Prostate gland (tissue), 2 donors: ENCODE results near the gene WWTR1. TPM values are rescaled to one million over a fixed set of nuclear protein-coding genes. Genes with fewer than 3 reads are reported as not detected.

Source experiments
- DNase-seq: peaks from one replicate; pipeline ENCODE4 v3.0.0-alpha.2; 2019; ENCODE audit warnings: low spot score
- H3K27ac ChIP-seq, 2 donors: fragments of 200-600 bp; sonication (generic); 2 replicates each; pipeline ENCODE4 v1.5.1; 2017 to 2019
- H3K27me3 ChIP-seq: fragments of 200-600 bp; sonication (generic); replicated peaks from 2 replicates; pipeline ENCODE4 v1.5.1; 2019; ENCODE audit not compliant: insufficient read depth
- H3K36me3 ChIP-seq, 2 donors: fragments of 200-600 bp; sonication (generic); 1 replicate in 1 of 2; 2 replicates in 1 of 2; pipeline versions ENCODE4 v1.5.1 to v1.8.1; 2017 to 2019
- H3K4me1 ChIP-seq: fragments of 200-600 bp; sonication (generic); replicated peaks from 2 replicates; pipeline ENCODE4 v1.5.1; 2019
- H3K4me3 ChIP-seq, 2 donors: fragments of 200-600 bp; sonication (generic); 2 replicates each; pipeline ENCODE4 v1.5.1; 2017 to 2019
- H3K9me3 ChIP-seq: fragments of 200-600 bp; sonication (generic); 2 replicates; pipeline ENCODE4 v1.5.1; 2017
- CTCF ChIP-seq, 4 experiments: fragments of 200-600 bp in 2 of 4; fragments of 450-650 bp in 2 of 4; sonication (generic) in 2 of 4; IDR thresholded peaks; 1 replicate in 3 of 4; 2 replicates in 1 of 4; pipeline ENCODE4 v1.5.1; 2016 to 2019; ENCODE audit warnings: antibody characterized with exemption in 4 of 4, mild to moderate bottlenecking in 2 of 4, moderate library complexity in 2 of 4
- POLR2A ChIP-seq: fragments of 450-650 bp; IDR thresholded peaks from one replicate; pipeline ENCODE4 v1.6.1; 2016; ENCODE audit warnings: antibody characterized with exemption, mild to moderate bottlenecking
- POLR2AphosphoS5 ChIP-seq: sonication (generic); formaldehyde crosslinking; IDR thresholded peaks from one replicate; pipeline ENCODE4 v1.6.1; 2017; ENCODE audit warnings: antibody characterized with exemption
- WGBS: methylation state at CpG from one replicate; pipeline ENCODE4 v1.1.5; 2018; 5-methylcytosine and 5-hydroxymethylcytosine counted together
- intact Hi-C: fragments of 100-400 bp; cut with DNase I; formaldehyde crosslinking; loops from one replicate; pipeline ENCODE4 v1.14.2; 2022
- total RNA-seq, 2 donors: library from RNA; depleted of rRNA; stranded (reverse); fragments of >200 nt; gene quantifications; one replicate each; pipeline ENCODE4 v1.1.0, GENCODE V29; 2016

The WWTR1 gene
- total RNA-seq, 2 donors from 2014 or later = 47.5 to 79.4 TPM

DNA sequence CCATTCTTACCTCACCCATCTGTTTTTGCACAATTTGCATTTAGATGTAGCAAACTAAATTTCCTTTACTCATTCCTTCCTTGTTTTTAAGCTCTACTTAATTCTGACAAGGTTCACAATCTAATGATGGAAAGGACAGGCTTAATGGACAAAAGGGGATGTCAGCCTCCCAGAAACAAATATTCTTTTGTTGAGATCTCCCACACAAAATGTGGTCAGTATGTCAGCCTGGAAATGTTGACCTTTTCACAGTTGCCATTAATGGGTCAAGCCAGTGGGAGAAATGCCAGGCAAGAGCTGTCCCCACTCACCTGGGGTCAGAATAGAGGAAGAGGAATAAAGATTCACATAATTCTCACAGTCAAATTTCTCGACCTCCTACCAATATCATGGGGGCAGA, 27.0 kb downstream of the WWTR1 start:
- no peaks in the 10 kb centered on the region for H3K27me3 ChIP-seq
- 77% methylated on average over 1 of the region's 1 CpG for WGBS
- no peak overlapping the region for H3K4me3 ChIP-seq
- no peak for DNase-seq
- TF ChIP-seq CTCF (IDR thresholded peaks at IDR 0.05) (no peak), POLR2A (no peak), POLR2AphosphoS5 (no peak)
- no peaks in the 10 kb centered on the region for H3K9me3 ChIP-seq
- H3K36me3 ChIP-seq = no peaks in the 10 kb centered on the region
- intact Hi-C loops = no loop called here
- H3K4me1 ChIP-seq = peaks cover 5% of the 10 kb centered on the region
- H3K27ac ChIP-seq = no peak overlapping the region

DNA sequence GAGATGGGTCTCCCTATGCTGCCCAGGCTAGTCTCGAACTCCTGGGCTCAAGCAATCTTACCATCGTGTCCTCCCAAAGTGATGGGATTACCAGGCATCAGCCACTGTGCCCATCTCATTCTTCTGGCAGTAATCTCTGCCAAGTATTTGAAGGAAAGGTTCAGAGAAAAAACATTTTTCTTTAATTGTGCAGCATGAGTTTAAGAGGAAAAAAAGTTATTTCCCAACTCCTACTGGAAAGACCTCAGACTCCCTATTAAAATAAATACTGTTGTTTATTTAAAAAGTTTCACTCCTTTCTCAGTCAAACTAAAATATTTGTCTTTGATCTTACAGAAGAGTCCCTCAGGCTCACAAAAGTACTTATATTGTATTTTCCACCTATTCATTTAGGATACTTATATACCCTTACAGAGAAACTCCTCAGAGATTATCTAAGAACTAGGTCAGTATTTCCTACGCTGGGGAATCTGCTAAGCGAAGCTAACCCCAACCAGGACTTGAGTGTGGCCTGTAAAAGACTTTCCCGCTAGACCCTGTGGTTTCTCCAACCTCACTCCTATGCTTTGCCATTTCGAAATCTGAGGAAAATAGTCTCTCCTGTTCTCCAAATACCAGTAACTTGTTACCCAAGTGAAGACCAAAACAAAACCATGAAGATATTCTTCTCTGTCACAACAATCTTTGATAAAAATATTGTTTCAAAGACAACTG, 28.7 kb downstream of the WWTR1 start:
- peaks cover under 1% of the 10 kb centered on the region for H3K4me1 ChIP-seq
- 71% methylated on average over 6 of the region's 6 CpGs for WGBS
- intact Hi-C loops = no loop called here

GRCh38 chr3:149626671-149627070, 31.2 kb downstream of the WWTR1 start:
- no peak overlapping the region for H3K27ac ChIP-seq
- no peak overlapping the region for H3K4me3 ChIP-seq
- H3K36me3 ChIP-seq = no peaks in the 10 kb centered on the region
- intact Hi-C loops = no loop called here
- 85% methylated on average over 4 of the region's 4 CpGs for WGBS
- DNase-seq = no peak
- H3K4me1 ChIP-seq = no peaks in the 10 kb centered on the region
- TF ChIP-seq POLR2A (no peak), CTCF (IDR thresholded peaks at IDR 0.05) (no peak), POLR2AphosphoS5 (no peak)
- no peaks in the 10 kb centered on the region for H3K27me3 ChIP-seq
- H3K9me3 ChIP-seq = no peaks in the 10 kb centered on the region

More for the DNA sequence above, 28.7 kb downstream of the WWTR1 start:
- TF ChIP-seq POLR2AphosphoS5 = no peak
- TF ChIP-seq POLR2A = no peak
- no peak for TF ChIP-seq CTCF (IDR thresholded peaks at IDR 0.05)
- no peaks in the 10 kb centered on the region for H3K36me3 ChIP-seq
- H3K27me3 ChIP-seq = no peaks in the 10 kb centered on the region
- no peak overlapping the region for H3K27ac ChIP-seq
- H3K4me3 ChIP-seq = no peak overlapping the region
- DNase-seq = no peak
- no peaks in the 10 kb centered on the region for H3K9me3 ChIP-seq

GRCh38 chr3:149625795-149626194, 32.0 kb downstream of the WWTR1 start:
- intact Hi-C loops = no loop called here
- no peaks in the 10 kb centered on the region for H3K27me3 ChIP-seq
- no peak overlapping the region for H3K4me3 ChIP-seq
- H3K36me3 ChIP-seq = no peaks in the 10 kb centered on the region
- WGBS = 70% methylated on average over 4 of the region's 4 CpGs
- H3K27ac ChIP-seq = no peak overlapping the region
- no peak for TF ChIP-seq POLR2AphosphoS5
- no peak for TF ChIP-seq CTCF (IDR thresholded peaks at IDR 0.05)
- no peak for TF ChIP-seq POLR2A
- no peaks in the 10 kb centered on the region for H3K4me1 ChIP-seq
- no peak for DNase-seq
- H3K9me3 ChIP-seq = no peaks in the 10 kb centered on the region

DNA sequence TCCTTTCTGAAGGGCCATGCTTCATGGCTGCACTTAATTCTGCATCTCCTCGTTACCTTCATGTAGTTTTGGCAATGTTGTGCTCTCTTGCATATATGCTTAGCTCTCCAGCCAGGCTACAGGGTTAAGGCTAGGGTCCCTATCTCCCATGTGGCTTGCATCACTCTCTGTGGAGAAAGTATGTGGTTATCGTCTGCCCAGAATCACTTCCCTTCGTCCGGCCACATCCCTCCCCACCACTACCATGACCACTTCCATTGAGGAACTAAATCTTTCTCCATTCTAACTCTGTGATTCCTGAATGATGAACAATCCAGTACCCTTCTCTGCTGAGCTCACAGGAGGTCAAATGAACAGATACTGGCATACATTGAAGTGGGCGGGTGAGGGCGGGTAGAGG, 34.0 kb downstream of the WWTR1 start:
- H3K4me1 ChIP-seq = no peaks in the 10 kb centered on the region
- H3K36me3 ChIP-seq = no peaks in the 10 kb centered on the region
- no peaks in the 10 kb centered on the region for H3K9me3 ChIP-seq
- H3K4me3 ChIP-seq = no peak overlapping the region
- intact Hi-C loops = no loop called here
- 83% methylated on average over 6 of the region's 6 CpGs for WGBS
- no peak overlapping the region for H3K27ac ChIP-seq
- TF ChIP-seq CTCF (IDR thresholded peaks at IDR 0.05) = no peak
- TF ChIP-seq POLR2A = no peak
- no peak for TF ChIP-seq POLR2AphosphoS5
- DNase-seq = no peak
- no peaks in the 10 kb centered on the region for H3K27me3 ChIP-seq
